ENCODE results near the gene TMEM30A.
A peak's percentile ranks its signal among the peaks of the same experiment; 100 is the strongest.

Gene TMEM30A

DNA sequence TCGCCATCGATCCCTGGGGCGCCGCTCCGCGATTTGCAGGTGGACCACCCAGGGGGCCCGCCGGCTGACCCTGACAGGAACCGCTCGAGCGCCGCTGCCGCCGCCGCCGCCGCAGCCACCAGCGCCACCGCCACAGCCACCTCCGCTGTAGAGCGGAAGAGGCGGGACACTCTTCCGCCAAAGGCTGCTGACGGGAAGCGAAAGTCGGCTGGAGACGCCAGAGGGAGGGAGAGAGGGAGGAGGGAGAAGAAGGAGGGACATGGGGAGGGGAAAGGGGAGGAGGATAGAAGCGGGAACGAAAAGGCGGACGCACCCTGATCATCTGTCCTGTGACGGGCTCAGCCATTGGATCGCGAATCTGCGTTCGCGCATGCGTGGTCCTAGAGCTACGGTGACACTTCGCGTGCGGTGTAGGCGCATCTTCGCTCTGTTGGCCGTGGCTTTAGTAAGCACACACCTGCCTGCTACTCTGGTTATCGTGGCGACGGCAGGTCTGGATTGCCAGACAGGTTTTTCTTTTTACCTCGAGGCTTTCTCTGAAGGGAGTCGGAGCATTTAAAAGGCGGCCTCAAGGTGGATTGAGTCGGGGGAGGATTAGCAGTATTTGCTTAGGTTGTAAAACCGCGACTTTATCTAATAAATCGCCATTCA lies at the start of gene TMEM30A:
TSS of gene TMEM30A (minus strand) at position 161 of the 651 bp plus-strand sequence. CDS start at position 7, 154 bp downstream.
- DNase-seq (ENCODE audit: low spot score) = peak; percentile 98

DNA sequence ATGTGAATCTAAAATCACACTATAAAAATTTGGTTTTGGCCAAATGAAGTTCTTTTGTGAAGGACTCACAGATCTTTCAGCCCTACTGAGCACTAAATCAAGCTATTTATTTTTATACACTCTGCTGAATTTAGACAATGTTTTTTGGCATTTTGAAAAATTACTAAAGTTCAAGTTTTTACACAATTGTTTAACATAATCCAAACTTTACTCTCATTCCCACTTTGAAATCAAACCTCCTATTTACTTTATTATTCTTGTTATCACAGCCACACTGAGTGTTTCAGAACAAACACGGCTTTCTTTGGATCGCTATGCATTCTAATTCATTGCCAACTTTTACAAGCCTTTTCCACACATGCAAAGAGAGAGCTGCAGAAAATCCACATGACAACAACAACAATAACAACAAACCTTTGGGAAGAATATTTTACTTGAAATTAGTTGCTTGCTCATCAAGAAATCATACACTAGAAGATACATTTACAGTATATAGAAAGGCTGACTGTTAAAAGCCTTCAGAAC lies 49.1 kb upstream of the TMEM30A start:
- no peak for DNase-seq (ENCODE audit: low spot score)

DNA sequence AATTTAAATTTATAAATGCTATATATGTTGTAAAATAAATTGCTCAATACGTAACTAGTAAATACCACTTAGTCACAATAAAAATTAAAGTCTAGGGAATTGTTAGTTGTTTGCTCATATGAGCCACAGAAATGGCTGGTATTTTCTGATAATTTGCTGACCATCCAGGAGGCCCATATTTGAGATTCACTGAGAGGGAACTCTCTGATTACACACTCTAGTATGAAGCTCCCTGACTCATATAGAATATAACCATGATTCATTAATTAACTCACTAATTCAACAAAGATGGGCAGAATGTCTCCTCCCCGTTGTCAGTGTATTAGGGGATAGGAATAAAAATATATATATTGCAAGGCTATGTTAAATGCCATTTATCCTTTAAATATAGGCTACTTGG lies 46.6 kb upstream of the TMEM30A start:
- DNase-seq (ENCODE audit: low spot score) = no peak

DNA sequence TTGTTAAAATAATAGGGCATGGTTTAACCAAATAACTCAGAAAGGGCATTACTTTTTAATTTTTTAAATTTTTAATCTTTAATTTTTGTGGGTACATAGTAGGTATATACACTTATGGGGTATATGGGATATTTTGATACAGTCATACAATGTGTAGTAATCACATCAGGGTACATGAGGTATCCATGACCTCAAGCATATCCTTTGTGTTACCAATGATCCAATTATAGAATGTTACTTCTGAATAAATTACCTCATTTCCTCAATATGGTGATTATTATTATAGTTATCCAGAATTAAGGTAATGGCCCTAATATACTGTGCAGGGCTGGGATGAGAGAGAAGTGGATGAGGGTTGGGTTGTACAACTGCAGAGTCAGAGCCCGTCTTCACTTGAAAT lies 45.1 kb upstream of the TMEM30A start:
- DNase-seq (ENCODE audit: low spot score) = no peak

DNA sequence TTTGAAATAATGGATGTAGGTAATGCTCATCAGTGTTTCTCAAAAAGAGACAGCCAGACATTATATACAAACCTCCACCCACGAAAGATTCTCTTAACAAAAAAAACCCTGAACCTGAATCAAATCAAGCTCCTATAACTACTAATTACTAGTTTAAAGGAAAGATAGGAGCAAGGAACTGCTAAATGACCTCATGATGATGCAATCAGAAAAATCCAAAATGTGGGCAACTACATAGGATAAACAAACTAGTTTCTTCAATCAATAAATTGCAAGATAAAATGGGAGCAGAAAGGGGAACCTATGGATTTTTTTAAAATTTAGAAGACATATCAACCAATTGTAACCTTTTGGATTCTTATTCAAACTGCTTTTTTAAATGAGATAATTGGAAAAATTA lies 43.2 kb upstream of the TMEM30A start:
- DNase-seq (ENCODE audit: low spot score) = no peak

DNA sequence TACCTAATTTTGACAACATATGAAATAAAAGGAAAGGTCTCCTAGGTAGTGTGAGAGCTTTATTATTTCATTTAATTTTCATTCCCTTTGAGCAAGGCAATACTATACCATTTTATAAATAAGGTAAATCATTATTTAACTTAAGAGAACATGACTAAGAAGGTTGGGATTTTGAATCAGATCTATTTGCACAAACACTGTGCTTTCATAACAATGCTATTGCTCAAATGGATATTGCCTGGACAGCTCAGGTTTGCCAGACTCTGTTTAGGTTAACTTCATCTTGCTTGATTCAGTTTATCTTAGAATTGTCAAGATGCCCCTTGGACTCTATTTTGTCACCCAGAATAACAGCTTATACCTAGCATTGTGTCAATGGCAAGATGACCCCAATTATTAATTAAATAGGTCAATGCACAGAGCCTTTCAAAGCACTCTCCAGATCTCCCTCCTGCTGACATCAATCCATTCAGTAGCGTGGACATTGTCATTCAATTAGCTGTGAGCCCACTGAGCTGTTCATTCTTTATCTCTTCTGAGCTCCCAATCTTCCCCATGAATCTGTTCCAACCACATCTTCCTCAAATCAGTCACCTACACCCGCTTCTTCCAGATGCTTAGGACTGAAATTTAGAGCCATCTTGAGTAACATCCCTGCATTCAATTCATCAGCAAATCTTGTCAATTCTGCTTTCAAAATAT lies 42.1 kb upstream of the TMEM30A start:
- DNase-seq (ENCODE audit: low spot score) = no peak

DNA sequence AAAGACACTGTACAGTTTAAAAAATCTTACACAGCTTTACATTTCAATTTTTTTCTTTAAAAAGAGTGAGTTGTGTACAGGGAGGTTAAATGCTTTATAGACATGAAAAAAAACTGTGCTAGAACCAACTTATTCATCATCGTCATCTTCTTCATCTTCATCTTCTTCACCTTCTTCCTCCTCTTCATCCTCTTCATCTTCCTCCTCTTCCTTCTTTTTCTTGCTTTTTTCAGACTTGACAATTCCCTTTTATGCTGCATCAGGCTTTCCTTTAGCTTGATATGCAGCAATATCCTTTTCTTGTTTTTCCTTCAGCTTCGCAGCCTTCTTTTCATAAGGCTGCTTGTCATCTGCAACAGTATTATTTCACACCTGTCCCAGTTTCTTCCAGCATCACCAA lies 34.3 kb upstream of the TMEM30A start:
- DNase-seq (ENCODE audit: low spot score) = no peak

DNA sequence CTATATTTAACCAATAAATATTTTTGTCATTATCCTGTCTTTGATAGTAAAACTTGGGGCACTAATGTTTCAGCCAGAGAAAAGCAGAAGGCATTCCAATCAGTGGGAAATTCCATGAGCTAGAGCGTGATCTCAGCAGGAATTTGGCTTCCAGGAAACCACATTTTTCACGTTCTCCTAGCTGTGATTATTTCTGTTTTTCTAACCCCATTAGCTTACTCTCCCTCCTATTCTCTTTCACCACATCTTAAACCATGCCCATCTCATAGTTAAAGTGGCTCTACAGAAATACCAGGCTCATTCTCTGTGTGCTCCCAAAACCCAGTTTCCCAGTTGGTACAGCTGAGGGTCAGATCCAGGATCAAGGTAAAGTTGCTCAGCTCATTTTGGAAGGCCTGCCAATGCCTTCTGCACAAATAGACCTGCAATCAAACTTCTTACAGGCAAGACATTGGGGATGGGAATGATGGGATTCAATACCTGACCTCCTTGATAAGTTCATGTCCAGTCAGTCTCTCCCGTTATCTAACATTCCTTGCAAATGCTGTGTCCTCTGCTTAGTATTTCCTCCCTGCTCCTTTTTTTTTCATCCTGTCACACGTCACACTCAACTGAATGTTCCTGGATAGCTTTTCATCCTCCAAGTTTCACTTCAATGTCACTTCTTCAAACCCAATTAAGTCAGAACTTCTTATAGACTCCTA lies 33.1 kb upstream of the TMEM30A start:
- no peak for DNase-seq (ENCODE audit: low spot score)

DNA sequence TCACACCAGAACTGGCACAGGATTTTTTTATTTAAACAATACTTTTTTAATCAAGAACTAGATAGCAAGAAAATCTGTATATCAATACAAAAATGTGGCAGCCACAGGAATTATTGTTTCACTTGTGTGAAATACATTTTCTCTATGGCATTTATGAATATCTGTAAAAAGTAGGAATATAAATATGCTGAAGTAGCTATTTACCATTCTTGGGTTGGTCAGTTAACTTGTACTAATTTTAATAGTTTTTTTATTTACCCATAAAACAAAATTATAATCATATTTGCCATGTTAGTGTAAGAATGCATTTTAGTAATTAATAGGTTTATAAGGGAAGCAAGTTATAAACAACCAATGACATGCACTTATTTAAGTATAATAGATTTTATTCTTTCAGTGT lies 31.4 kb upstream of the TMEM30A start:
- no peak for DNase-seq (ENCODE audit: low spot score)

DNA sequence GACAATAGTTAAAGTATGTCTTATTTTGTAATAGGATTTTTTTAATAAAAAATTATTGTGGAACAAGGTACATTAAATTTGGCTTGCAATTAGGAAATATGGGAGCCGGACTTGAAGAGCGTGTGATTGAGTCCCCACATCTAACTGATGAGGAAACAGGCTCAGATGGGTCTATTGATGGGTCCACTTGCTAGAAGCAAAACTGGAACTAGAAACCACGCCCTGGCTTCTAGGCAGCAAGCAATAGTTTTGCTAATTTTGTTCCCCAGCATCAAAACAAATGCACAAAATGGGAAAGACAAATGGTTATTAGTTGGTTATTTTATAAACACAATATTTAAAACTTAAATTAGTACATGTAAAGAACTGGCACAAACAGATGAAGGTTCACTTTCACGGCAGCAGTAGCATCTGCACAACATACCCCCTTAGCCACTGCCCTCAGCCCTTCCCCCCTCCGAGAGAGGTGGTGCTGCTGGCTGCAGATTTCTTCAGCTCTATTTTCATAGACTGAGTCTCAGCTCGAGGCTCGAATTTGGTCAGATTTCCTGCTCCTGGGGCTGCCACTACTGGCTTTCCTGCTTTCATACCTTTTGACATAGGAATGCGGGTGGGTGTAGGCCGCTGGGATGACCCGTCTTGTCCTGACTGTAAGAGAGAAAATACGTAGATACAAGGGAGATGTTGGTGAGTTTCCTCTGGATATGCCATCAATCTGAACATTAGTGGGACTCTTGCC lies 23.8 kb upstream of the TMEM30A start:
- DNase-seq (ENCODE audit: low spot score) = no peak

DNA sequence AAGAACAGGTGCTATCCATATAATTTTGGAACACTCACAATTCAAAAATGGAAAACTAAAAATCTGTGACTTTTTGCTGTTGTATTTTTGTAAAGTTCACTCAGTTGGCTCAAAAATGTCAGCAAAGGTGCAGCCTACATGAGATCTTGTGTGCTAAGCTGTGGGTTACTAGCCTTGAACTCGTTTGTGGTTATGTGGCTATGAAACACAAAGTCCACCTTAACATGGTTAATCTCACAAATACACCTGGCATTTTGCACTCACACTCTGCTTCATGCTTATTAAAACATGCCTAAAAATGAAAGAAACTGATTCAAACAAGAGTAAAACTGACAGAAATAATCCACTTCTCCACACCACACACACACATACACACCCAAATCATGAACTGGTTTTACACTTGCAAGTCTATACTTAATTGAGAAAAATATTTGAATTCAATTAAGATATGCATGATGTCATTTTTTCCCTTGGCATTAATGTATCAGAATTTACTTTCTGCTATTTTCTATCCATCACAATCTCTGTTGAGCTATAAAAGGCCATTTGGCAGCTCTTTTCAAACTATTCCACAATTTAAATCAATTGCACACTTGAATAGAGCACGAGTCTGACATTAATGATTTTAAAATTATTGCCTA lies 22.9 kb upstream of the TMEM30A start:
- no peak for DNase-seq (ENCODE audit: low spot score)

DNA sequence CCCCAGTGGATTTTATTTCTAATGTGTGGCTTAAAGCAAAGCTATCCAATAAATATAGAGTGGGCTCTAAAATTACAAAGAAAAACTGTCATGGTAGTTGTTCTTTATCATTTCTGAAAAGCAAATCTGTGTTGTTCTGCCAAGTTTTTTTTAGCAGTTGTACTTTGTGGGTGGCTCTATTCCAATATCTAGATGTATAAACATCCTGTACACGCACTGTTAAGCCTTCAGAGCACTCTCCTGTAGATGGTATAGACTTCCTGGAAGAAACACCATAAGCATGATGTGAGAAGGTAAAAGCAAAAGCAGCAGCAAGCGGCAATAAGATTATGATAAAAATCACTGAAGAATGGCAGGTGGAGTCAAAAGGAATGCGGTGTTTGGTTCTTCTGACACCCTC lies 21.5 kb upstream of the TMEM30A start:
- DNase-seq (ENCODE audit: low spot score) = no peak

DNA sequence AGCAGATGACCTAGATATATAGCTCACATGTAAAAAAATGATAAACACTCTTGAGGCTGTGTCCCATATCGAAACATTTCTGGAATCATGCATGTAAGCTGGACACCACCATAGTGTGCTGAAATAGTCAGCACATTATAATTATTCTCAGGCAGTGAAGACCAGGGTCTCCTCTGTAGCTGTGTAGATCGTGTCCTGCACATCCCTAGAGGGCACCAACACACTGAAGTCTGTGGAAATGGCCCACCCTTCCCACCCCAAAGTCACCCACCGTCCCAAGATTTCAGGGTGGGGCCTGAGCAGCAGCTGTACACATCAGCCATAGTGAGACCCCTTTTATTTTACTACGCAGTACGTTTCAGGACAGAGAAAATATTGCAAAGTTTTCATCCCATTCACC lies 21.0 kb upstream of the TMEM30A start:
- DNase-seq (ENCODE audit: low spot score) = no peak

DNA sequence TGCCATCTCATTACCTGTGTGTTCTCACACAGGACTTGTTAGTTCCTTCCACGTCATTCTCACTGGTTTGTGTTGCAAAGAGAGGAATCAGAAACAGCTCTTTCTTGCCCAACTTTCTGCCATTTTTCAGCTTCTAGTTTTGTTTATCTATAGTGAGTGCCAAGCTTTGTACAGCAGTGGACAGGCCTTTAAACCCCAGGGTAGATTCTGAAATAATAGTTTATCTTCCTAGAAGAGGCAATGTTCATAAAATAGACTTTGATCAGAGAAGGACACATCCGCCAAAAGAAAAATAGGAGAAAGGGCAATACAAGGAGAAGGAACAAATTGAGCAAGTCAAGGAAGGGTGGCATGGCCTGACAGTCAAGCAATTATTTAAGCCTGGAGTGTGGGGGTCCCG lies 17.7 kb upstream of the TMEM30A start:
- no peak for DNase-seq (ENCODE audit: low spot score)

DNA sequence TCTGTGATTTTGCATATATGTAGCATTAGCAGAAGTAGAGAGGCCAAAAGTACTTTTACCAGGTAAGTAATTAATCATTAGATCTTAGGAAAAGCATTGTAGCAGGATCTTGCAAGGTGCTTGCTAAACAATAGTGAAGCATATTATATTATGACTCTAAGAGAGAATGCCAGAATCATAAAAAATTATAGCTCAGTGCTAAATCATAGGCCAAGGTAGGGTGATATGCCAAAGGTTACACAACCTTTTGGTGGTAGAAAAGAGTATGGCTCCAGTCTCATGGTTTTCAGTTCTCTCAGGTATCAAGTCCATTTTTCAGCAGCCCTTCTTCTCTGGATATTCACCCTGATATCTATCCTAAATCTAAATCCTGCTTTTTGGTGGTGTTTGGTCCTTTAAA lies 16.9 kb upstream of the TMEM30A start:
- DNase-seq (ENCODE audit: low spot score) = no peak

DNA sequence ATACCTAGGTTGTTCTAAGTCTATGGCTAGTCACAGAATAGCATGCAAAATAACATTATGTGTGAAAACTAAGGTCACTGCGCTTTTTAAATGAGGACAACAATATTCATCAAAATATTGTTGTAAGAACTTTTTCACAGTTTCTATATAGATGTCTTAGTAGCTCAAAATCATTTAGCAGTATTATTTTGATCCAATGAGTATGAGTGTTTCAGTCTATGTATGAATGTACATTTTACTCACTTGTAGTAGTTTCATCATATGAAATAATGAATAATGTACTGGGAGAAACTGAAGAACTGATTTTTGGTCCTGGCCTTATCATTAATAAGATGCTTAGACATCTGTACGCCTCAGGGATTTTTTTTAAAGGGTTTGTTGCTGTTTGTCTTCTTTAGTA lies 16.5 kb upstream of the TMEM30A start:
- DNase-seq (ENCODE audit: low spot score) = no peak

DNA sequence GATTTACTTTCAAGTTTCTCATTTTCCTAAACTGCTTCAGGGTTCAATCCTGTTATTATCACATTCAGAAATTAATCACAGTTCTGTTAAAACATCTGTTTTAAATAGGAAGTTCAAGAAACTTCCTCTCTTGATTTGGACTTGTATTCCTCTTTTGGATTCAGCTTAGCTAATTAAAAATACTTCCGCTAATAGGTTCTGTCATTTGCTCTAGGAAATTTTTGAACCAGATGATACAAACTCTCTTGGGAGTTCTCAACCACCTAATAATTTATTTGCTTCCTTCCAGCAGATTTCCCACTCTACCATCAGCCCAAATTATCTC lies 15.9 kb upstream of the TMEM30A start:
- DNase-seq (ENCODE audit: low spot score) = no peak

DNA sequence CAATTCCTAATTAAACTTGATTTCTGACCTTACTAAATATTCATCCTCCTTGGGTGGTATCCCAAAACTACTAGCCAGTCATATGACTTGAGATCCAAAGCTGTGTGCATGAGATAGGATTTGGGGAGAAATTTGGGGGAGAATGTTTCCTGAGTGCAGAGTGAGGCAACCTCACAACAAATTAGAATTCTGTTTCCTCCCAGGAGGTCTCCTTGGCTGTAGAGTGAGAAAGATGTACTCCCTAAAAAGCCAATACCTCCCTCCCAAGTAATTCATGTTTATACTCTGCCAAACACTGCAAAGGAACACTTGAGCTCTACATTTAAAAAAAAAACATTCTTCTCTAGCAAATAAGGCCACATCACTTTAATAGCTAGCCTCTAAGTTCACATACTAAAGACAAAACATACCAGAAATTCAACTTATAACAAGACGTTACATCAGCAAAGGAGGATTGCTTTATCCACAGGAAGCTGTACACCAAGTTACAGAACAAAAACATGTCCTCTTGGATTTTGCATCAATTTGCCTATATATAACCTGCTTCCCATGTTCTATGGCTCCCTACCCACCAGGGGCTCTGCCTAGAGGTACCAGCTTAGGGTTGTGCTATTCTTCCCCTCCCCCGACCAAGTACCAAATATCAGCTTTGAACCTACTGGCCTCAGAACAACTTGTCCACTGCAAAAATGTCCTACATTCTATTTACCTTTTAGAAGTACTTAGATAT lies 15.4 kb upstream of the TMEM30A start:
- DNase-seq (ENCODE audit: low spot score) = no peak

DNA sequence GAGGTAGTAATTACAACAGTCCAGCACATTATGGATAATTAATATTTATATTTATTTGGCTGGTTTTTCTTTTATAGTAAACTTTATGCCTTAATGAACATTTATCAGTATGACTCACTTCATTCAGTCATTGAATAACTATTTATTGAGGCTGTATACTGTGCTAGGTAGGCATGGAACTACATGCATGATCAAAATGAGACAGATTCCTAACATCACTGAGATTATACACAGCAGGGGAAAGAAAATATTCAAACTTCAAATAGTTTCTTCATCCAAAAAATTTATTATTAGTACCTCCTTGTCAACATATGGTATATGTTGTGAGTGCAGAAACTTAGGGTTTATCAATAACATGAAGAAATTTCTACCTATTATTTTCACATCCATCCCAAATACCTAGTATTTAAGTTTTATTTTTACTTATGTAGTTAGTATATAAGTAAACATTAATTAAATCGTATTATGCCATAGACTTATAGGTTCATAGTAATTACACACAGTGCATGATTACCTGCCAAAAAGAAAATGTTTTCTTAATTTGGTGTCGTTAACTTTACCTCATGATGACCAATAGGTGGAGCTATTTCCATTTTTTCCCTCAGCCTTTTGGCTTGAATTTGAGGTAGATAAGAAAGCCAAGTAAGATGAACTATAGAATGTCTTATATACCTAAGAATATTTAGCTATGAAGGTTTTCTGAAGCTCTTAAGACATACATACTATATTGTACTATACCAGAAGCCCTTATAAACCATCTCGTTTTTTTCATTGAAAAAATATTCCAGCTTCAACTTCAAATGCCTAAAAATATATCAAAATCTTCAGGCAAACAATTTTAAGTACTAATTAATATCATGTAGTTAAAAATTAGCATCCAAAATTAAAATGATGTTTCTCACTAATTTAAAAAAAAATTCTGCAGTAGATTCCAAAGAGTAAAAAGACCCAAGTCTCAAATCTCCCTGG lies 12.5 kb upstream of the TMEM30A start:
- peak; percentile 76 for DNase-seq (ENCODE audit: low spot score)

DNA sequence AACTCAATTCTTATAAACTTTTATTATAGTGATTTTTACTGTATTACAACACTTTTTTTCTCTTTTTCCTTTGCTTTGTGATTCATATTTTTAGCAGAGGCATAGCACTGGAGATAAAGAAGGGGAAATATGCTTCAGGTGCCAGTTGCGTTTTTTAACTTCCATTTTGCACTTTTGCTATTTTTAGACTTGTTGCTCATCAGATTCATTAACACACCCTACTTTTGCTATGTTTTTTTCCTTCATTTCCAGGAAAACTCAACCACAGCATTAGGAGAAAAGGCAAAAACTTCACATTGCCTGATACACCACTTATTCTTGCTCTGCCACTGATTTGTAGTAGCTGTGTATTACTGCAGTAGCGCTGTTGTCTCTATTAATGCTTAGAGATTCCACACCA lies 8.0 kb upstream of the TMEM30A start:
- no peak for DNase-seq (ENCODE audit: low spot score)
